ENCODE measurements around the gene BPIFB1.

Gene BPIFB1

GRCh38 chr20:33301192-33301930 lies 18.3 kb downstream of the BPIFB1 start:
- TF ChIP-seq CTCF (IDR thresholded peaks at IDR 0.05; ENCODE audit: control insufficient read depth, insufficient read depth, low read depth, low read length, missing control alignments), result no peak
- no peak overlapping the region for H3K4me3 ChIP-seq (ENCODE audit: control insufficient read depth, low read depth, low read length)
- DNase-seq (ENCODE audit: low read depth), result no peak

- TF ChIP-seq CTCF (IDR thresholded peaks at IDR 0.05; ENCODE audit: control insufficient read depth, insufficient read depth, low read depth, low read length, missing control alignments), result no peak
- no peak for DNase-seq (ENCODE audit: low read depth)
Observed at GRCh38 chr20:33303595-33303994, 20.6 kb downstream of the BPIFB1 start.

GRCh38 chr20:33304046-33304445 lies 21.0 kb downstream of the BPIFB1 start:
- no peak for DNase-seq (ENCODE audit: low read depth)
- H3K4me3 ChIP-seq (ENCODE audit: control insufficient read depth, low read depth, low read length), result no peak overlapping the region
- no peak for TF ChIP-seq CTCF (IDR thresholded peaks at IDR 0.05; ENCODE audit: control insufficient read depth, insufficient read depth, low read depth, low read length, missing control alignments)

More at GRCh38 chr20:33303595-33303994, 20.6 kb downstream of the BPIFB1 start:
- H3K4me3 ChIP-seq (ENCODE audit: control insufficient read depth, low read depth, low read length), result no peak overlapping the region

- H3K4me3 ChIP-seq (ENCODE audit: control insufficient read depth, low read depth, low read length), result no peak overlapping the region
- no peak for DNase-seq (ENCODE audit: low read depth)
- TF ChIP-seq CTCF (IDR thresholded peaks at IDR 0.05; ENCODE audit: control insufficient read depth, insufficient read depth, low read depth, low read length, missing control alignments), result no peak
Observed at GRCh38 chr20:33305589-33306057, 22.6 kb downstream of the BPIFB1 start.

DNA sequence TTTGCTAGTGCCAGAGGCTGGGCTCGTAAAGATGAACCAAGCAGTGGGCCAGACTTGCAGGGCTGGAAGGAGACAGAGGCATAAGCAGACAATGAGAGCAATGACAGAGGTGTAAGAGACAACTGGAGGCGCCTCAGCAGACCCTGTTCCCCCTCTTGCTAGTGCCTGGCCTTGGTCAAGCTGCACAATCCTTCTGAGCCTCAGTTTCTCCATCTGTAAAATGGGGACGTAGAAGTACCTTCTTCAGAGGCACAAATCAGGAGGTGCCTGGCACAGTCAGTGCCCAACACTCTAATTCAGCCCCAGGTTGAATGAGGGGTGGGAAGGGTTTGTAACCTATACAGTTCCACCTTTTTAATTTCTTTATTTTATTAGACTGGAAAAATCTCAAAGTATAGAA lies 23.2 kb downstream of the BPIFB1 start:
- TF ChIP-seq CTCF (IDR thresholded peaks at IDR 0.05; ENCODE audit: control insufficient read depth, insufficient read depth, low read depth, low read length, missing control alignments), result no peak
- DNase-seq (ENCODE audit: low read depth), result no peak
- H3K4me3 ChIP-seq (ENCODE audit: control insufficient read depth, low read depth, low read length), result no peak overlapping the region

DNA sequence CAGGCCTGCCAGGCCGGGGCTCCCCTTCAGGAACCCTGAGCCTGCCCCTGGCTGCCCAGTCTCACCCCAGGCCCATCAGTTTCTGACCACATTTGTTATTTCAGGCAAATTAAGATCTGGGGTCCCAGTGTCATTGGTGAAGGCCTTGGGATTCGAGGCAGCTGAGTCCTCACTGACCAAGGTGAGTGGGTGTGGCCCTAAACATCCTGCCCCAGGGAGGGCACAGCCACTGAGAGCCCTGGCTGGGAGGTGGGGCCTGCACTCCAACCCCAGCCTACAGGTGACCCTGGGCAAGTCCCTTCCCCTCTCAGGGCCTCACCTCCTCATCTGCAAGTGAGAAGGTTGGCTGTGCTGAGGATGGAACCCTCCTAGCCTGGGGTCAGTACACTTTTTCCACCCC lies 23.8 kb downstream of the BPIFB1 start:
- DNase-seq (ENCODE audit: low read depth), result no peak
- H3K4me3 ChIP-seq (ENCODE audit: control insufficient read depth, low read depth, low read length), result no peak overlapping the region
- no peak for TF ChIP-seq CTCF (IDR thresholded peaks at IDR 0.05; ENCODE audit: control insufficient read depth, insufficient read depth, low read depth, low read length, missing control alignments)
